ENCODE results near the gene ZBTB9.

Gene ZBTB9

GRCh38 chr6:33454009-33454946, at the start of gene ZBTB9:
TSS of gene ZBTB9 (plus strand) at chr6:33454576. CDS start at chr6:33455101, 525 bp downstream.
- DNase-seq (ENCODE audit: low read depth): peak; percentile 93

- DNase-seq (ENCODE audit: low read depth): no peak
Observed at GRCh38 chr6:33404884-33405283, 49.5 kb upstream of the ZBTB9 start.

GRCh38 chr6:33405386-33405940, 48.9 kb upstream of the ZBTB9 start:
- no peak for DNase-seq (ENCODE audit: low read depth)

- DNase-seq (ENCODE audit: low read depth): no peak
Observed at GRCh38 chr6:33406126-33406525, 48.2 kb upstream of the ZBTB9 start.

GRCh38 chr6:33407132-33407718, 47.2 kb upstream of the ZBTB9 start:
- no peak for DNase-seq (ENCODE audit: low read depth)

GRCh38 chr6:33410050-33410710, 44.2 kb upstream of the ZBTB9 start:
- peak; percentile 97 for DNase-seq (ENCODE audit: low read depth)

GRCh38 chr6:33410711-33411631, 43.4 kb upstream of the ZBTB9 start, which contains the start of gene PHF1:
TSS of gene PHF1 (plus strand) at chr6:33411014. CDS start at chr6:33412264, 1,250 bp downstream.
- no peak for DNase-seq (ENCODE audit: low read depth)

GRCh38 chr6:33411632-33412005, 42.8 kb upstream of the ZBTB9 start:
- DNase-seq (ENCODE audit: low read depth): no peak

GRCh38 chr6:33412140-33413009, 42.0 kb upstream of the ZBTB9 start:
- DNase-seq (ENCODE audit: low read depth): no peak

- DNase-seq (ENCODE audit: low read depth): no peak
Observed at GRCh38 chr6:33413241-33414120, 40.9 kb upstream of the ZBTB9 start.

- DNase-seq (ENCODE audit: low read depth): no peak
Observed at GRCh38 chr6:33414592-33415271, 39.6 kb upstream of the ZBTB9 start.

- no peak for DNase-seq (ENCODE audit: low read depth)
Observed at GRCh38 chr6:33415831-33416230, 38.5 kb upstream of the ZBTB9 start.

GRCh38 chr6:33416386-33417127, 37.8 kb upstream of the ZBTB9 start:
- no peak for DNase-seq (ENCODE audit: low read depth)

GRCh38 chr6:33417128-33417902, 37.1 kb upstream of the ZBTB9 start:
- DNase-seq (ENCODE audit: low read depth): no peak

GRCh38 chr6:33417903-33418689, 36.3 kb upstream of the ZBTB9 start, which contains the start of gene CUTA:
TSS of gene CUTA (minus strand) at chr6:33418107. CDS start at chr6:33418000, 107 bp downstream.
- peak; percentile 98 for DNase-seq (ENCODE audit: low read depth)

- no peak for DNase-seq (ENCODE audit: low read depth)
Observed at GRCh38 chr6:33418690-33419291, 35.6 kb upstream of the ZBTB9 start.

All from activated T-cell treated with anti-CD3 and anti-CD28 coated beads for 24 hours (primary cell).